Bone marrow (tissue), 2 donors: ENCODE data around the gene SLC25A41.
"Not testable (repeated sequence)": the region's sequence is repeated elsewhere in the genome, so short reads cannot be mapped to it uniquely, and the experiment has no call there.

Experiments used
- DNase-seq, 2 donors: peaks; one replicate each; lab custom pipeline; 2025; lab: John Stamatoyannopoulos, UW

Gene SLC25A41

DNA sequence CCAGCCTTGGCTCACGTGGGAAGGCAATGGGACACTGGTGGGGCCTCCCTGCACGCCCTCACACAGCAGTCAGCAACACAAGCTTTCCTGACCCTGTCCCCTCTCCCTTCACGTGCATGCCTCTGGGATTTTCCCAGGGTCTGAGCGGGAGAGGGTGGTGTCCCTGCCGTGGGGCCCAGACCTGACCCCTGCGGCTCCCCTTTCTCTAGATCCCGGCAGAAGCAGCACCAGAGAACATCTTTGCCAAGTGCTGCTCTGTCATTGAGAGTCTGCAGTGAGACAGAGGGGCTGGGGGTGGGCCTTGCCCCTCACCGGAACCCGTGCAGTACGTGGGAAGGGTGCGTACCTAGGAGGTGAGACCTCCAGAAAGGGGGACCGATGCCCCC lies 21.5 kb downstream of the SLC25A41 start:
- no peak for DNase-seq

DNA sequence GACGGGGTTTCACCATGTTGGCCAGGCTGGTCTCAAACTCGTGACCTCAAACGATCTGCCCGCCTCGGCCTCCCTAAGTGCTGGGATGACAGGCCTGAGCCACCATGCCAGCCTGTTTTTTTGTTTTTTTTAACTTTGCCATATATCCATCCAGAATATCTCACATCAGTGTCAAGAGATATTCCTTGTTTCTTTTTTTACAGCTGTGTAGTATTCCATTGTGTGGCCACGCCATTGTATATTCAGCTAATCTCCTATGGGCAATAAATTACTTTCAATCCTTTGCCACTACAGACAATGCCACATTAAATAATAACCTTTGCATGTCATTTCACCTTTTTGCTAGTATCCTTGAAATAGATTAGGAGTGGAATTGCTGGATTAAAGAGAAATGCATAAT lies 24.2 kb downstream of the SLC25A41 start:
- no peak for DNase-seq

DNA sequence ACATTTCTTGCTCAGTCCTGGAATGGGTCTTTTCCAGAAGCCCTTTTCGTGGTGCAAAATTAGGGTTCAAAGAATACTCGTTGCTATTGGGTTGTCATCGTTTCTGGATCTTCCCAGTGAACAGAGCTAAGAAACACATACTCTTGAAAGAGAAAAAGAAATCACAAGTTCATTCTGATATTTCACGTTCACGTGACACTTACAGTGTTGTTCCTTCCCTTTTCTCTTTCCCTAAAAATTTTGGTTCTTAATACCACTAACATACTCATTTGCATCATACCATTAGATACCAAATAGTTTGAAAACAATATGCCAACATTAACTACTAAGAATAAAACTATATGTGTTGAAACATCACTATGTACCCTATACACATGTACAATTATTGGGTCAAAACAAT lies 27.2 kb downstream of the SLC25A41 start:
- DNase-seq, result no peak

DNA sequence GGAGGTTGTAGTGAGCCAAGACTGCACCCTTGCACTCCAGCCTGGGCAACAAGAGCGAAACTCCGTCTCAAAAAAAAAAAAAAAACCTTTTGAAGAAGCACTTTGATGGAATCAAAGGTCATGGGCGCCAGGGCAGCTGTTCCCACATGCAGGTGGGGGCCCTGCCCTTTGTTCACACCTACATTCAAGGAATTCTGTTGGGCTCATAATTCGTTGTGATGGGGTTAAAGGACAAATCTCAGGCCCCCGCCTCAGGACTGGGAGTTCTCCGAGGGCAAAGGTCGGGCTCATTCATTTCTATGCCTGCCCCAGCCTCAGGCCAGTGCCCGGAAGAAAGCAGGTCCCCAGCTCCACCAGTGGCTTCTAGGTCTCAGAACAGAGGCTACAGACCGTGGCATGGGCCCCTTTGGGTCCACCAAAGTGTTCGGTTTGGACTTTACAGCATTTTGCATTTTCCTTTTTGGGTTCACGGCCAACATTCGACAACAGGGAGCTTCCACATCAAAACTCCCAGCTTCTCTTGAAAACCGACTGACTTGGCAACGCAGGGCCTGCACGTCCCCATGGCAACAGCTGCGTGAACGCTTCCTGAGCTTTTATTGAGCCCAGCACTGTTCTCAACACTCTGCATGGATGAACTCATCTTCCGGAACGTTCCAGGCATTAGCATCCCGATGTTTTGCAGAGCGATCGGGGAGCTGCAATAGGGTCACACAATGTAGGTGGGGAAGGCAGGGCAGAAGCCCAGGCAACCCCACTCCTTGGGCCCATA lies 30.5 kb downstream of the SLC25A41 start:
- no peak for DNase-seq

DNA sequence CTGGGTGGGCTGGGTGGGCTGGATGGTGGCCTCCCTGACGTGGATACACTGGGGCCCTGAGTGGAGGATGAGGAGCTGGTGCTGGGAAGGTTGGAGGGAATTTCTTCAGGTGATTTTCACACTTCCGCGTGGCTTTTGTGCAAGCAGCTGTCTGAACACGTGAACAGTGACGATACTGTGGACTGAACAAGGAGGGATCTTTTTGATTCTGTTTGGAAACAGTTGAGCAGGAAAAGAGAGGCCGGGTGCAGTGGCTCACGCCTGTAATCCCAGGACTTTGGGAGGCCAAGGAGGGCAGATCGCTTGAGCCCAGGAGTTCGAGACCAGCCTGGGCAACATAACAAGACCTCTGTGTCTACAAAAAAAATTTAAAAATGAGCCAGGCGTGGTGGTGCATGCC lies 31.5 kb downstream of the SLC25A41 start:
- DNase-seq, result no peak

DNA sequence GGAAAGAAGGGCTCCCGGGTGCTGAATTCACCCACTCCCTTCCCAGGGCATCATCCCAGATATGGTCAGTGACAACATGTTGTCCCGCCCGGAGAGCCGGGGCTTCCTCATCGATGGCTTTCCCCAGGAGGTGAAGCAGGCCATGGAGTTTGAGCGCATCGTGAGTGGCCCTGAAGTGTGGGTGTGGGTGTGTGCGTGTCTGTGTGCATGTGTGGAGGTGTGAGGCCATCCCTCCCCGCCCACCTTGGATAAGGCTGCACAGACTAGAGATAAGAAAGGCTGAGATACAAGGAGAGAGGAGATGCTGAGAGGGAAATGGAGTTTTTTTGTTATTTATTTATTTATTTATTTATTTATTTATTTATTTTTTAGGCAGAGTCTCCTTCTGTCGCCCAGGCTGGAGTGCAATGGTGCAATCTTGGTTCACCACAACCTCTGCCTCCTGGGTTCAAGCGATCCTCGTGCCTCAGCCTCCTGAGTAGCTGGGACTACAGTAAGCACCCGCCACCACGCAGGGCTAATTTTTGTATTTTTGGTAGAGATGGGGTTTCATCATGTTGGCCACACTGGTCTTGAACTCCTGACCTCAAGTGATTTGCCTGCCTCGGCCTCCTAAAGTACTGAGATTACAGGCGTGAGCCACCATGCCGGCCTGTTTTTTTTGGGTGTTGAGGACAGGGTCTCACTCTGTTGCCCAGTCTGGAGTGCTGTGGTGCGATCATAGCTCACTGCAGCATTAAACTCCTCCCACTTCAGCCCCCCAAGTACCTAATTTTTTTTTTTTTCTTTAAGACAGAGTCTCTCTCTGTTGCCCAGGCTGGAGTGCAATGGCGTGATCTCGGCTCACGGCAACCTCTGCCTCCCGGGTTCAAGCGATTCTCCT lies 33.3 kb downstream of the SLC25A41 start:
- DNase-seq, result not testable (repeated sequence)

DNA sequence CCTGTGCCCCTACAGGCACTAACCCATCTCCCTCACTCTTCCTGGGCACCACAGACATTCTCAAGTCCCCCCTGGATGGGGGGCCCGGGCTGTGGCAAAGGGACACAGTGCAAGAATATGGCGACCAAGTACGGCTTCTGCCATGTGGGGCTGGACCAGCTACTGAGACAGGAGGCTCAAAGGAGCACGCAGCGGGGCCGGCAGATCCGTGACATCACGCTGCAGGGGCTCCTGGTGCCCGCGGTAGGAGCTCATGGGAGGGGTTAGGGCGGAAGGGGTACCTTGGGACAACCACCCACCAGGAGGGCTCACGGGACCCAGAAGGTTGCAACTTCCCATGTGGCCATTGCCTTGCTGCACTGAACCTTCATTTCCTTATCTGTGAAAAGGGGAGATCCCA lies 37.3 kb downstream of the SLC25A41 start:
- DNase-seq, result no peak

DNA sequence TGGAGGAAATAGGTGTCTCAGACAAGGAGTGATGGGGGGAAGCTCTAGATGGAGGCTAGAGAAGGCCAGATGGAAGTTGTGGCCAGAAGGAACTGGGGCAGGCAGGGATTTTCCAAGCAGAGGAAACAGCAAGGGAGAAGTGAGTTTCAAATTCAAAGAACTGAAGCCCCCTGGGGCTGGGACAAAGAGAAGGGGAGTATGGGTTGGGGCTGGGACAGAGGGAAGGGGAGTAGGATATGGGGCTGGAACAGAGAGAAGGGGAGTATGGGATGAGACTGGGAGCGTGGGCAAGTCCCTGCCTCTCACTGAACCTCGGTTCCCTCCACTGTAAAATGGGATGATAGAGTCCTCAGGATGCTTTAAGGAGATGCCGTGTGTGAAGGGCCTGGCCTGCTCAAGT lies 38.7 kb downstream of the SLC25A41 start:
- no peak for DNase-seq

DNA sequence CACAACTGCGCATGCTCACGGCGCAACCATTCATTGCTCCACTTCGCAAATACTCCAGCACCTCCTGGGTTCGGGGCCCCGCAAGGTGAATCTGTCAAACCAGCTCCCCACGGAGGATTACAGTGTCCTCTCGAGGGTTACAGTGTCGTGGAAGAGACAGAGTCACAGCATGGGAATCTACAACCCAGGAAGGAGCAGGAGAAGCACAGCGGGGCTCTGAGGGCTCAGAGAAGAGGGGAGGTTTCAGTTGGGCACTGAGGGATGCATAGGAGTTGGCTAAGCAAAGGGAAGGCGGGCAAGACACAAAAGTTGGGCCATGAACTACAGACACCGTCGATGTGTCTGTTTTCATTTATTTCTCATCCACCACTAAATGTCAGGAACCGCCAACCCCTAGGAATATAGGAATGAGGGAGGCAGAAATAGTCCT lies 39.6 kb downstream of the SLC25A41 start:
- DNase-seq, result no peak

DNA sequence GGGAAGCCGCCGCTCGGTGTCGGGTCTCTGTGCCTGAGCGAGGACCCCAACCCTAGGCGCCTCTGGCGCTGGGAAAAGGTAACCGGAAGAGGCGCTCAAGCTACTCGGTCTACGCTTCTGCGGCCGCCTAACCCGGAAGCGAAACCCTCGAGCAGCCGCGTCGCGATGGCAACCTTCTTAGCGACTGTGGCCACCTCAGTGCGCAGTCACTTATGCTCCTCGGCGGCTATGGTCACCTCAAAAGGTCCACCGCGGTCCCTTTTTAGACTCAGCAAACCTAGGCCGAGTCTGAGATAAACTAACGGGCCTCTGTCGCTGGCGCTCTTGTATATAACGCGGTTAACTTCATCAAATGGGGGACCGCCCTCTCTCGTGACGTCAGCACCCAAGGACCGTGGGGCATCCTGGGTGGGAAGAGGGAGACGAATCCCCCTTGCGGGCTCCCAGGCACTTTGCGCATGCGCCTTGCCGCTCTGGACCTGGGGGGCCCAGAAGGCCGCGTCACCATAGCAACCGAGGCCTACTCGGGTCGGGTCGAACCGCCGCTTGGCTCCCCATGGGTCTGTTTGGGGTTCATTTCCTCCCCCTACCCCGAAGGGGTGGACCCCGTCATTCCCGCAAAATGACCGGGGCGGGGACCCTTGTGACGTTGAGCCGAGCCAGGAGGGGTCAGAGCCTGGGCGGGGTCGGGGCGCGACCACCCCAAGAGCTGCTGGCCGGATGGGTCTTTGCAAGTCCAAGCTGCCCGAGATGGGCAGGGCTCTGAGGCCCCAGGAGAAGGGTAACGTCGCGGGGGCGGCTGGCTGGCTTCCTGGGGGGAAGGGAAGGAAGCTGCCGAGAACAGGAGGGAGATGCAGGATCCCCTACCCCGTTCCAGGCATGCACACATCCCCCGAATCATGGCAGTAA lies 40.2 kb downstream of the SLC25A41 start, which contains the start of gene GTF2F1:
TSS of gene GTF2F1 (minus strand) at position 91 of the 909 bp plus-strand sequence. CDS start 169 bp downstream, outside the sequence.
- peak; percentile 85 to 90 for DNase-seq

DNA sequence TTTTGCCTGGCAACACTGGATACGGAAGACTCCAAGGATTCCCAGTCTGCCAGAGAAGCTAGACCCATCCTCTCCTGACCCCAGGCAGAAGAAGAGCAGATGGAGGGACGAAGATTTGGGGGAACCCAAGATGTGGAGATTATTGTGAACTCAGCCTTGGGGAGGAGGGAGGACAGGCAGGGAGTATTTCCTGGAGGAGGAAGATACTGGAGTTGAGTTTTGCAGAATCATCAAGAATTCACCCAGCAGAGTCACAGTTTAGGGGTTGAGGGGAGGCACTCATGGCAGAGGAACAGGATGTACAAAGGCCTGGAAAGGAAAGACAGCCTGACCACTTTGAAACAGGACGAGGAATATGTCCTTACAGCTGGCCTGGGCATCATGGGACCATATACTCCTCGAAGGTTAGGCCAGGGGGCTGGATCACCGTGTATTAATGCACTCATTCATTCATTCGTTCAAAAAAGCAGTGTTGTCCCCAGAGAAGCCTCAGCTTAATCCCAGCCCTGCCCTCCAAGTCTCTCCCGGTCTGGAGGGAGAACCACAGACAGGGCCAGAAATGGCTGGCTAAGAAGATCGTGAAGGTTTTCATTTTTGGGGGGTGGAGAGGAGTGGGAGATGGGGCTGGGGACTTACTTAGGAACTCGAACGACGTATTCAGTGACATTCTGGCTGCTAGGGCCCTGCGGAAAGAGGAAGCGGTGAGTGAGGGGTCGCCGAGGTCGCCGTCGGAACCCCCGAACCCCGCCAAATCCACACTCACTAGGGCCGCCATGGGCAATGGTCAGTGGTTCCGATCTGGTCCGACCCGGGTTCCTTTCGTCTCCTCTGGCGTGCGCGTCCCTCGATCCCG lies 41.1 kb downstream of the SLC25A41 start:
- no peak for DNase-seq

DNA sequence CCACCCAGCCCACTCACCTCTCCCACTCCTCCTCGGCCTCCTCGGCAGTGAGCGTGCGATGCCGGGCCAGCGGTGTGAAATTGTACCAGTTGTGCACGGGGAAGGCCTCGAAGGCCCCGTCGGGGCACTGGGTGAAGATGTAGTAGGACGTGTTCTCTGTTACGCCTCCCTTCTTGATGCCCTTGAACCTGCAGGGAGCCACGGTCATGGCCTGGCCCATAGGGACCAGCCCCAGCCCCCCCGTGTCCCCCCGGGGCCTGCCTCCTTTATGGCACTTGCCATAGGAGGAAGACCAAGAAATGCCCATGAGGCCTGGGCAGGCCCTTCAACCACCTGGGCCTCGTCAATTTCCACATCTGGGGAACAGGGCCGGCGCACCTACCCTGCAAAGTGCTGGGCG lies 46.2 kb downstream of the SLC25A41 start:
- DNase-seq, result no peak

DNA sequence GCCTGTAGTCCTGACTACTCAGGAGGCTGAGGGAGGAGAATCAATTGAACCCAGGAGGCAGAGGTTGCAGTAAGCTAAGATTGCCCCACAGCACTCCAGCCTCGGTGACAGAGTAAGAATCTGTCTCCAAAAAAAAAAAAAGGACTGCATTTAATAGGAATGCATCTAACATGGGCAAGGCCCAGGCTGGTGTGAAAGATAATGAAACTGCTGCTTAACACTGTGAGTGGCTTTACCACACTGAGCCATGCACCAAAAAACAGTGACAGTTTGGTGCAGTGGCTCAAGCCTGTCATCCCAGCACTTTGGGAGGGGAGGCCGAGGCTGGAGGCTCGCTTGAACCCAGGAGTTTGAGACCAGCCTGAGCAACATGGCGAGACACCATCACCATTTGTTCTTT lies 49.2 kb downstream of the SLC25A41 start:
- no peak for DNase-seq

DNA sequence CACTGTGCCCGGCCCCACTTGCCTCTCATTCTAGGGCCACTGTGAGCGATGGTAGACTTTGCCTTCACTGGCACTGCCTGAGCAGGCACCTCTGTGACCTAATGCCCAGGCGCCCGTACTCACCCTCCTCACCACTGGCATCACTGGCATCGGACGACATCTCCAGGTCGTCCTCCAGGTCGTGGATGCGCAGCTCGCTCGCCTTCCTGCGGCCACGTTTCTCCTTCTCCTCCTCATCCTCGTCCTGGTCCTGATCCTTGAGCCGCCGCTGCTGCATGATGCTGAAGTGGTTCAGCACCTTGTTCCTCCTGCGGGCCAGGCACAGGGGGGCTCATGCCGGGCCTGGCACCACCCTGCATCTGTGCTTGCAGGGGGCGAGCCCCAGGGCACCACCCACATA lies 50.4 kb downstream of the SLC25A41 start:
- DNase-seq, result no peak

DNA sequence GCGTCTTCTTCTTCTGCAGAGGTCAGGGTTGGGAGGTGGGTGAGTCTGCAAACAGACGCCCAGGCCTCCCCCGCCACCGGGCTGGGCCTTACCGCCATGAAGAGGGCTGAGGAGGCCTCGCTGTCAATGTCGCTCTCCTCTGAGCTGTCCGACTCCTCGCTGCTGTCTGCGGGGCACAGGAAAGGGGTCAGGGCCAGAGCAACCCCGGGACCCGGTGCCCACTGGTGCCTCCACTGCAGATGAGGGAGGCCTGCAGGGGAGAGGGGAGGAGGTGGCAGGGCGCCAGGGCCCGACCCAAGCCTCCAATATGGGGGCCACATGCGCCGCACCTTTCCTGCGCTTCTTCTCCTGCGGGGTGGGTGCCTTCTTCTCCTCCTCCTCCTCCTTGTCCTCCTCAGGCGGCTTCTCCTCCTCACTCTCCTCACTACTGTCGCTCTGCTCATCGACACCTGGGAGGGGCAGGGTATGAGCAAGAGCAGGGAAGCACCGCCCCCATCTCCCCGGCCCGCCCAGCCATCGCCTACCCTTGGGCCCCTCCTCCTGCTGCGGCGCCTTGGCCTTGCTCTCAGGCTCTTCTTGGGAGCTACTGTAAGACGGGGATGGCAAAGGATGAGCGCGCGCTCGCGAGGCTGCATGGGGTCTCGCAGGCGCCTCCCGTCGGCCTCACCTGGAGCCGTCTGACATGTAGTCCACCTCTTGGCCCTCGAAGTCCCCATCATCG lies 52.4 kb downstream of the SLC25A41 start:
- no peak for DNase-seq

DNA sequence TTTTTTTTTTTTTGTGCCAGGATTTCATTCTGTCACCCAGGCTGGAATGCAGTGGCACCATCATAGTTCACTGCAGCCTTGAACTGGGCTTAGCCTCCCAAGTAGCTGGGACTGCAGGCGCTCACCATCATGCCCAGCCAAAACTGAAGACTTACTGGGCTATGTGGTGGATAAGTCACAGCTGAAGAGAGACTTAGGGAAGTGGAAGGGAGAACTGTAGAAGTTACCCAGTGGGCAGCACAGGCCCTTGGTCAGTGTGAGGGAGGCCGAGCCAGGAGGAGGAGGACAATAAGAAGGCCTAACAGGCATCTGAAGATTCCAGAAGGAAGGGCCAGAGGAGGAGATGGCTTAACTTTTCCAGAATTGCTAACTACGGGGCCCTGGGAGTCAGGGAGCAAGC lies 53.8 kb downstream of the SLC25A41 start:
- DNase-seq, result no peak

DNA sequence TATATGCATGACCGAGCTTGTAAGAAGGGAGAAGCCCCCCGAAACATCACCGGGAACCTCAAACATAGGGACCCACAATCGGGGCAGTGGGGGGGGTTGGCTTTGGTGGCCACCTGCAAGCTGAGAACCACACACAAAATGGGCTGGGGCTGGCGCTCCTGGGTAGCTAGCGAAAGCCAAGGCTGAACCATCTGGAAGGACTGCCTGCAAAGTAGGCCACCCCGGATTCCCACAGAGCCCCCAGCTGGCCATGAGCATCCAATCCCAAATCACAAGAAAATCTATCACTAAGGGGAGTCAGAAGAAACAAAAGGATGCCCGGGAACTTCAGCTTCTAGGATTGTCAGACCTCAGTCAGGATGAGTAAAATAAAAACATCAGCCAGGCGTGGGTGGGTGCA lies 55.1 kb downstream of the SLC25A41 start:
- no peak for DNase-seq

DNA sequence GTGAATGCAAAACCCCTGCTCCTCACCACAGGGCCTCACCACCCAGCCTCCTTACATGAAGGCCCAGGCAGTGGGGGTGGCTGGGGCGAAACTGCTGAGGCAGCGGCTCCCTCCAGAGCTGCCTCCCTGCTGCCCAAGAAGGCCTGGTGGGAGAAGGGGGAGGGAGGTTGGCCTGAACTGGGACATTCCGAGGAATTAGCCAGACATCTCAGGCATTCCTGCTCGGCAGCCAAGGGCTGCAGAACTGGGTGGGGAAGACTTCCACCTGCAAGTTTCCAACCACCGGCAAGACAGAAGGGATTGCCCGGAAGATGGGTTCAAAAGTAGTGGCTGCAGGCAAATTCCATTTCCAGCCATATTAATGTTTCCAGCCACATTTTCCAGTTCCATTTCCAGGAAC lies 55.5 kb downstream of the SLC25A41 start:
- DNase-seq, result no peak

DNA sequence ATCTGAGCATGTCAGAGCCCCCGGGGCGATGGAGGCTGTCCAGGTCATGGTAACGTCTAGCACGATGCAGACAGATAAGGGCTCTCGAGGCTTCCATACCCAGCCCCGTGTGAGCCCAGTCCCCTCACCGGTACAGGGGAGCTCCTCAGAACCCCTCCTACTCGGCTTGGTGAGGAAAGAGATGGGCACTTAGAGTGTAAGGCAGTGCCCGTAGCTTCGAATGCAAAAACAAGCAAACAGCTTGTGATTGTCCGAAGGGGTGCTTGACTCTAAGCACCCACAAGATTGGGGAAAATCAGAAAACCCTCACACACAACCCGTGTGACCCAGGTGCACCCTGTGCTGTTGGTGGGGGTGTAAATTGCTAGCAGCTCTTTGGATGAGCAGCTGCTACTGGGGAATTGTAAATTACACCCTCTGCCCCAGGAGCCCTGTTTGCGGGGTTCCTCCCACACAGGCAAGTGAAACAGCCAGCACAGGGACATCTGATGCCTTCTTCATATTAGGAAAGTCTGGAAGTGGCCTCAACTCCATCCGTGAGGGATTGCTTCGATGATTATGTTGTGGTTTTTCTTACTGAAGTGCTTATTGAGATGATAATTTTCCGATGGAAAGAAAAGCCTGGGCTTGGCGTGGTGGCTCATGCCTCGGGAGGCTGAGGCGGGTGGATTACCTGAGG lies 56.9 kb downstream of the SLC25A41 start:
- no peak for DNase-seq
